CD1c-positive myeloid dendritic cell (primary cell): ENCODE results near the gene USHBP1.

ENCODE experiments used
- DNase-seq: peaks from one replicate; pipeline ENCODE4 v3.0.0-alpha.2; 2016; ENCODE audit errors: extremely low spot score

The USHBP1 gene, protein sequence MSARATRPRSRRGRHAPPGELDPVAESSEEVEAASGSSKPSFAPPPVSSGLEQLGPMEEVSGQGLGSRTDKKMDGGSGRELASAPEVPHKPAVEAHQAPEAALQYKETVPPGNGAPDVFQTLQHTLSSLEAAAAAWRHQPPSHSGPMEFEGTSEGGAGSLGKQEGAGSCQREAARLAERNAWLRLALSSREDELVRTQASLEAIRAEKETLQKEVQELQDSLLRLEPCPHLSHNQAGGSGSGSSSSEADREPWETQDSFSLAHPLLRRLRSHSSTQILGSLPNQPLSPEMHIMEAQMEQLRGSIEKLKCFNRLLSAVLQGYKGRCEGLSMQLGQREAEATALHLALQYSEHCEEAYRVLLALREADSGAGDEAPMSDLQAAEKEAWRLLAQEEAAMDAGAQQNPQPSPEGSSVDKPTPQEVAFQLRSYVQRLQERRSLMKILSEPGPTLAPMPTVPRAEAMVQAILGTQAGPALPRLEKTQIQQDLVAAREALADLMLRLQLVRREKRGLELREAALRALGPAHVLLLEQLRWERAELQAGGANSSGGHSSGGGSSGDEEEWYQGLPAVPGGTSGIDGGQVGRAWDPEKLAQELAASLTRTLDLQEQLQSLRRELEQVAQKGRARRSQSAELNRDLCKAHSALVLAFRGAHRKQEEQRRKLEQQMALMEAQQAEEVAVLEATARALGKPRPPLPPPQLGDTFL

DNA sequence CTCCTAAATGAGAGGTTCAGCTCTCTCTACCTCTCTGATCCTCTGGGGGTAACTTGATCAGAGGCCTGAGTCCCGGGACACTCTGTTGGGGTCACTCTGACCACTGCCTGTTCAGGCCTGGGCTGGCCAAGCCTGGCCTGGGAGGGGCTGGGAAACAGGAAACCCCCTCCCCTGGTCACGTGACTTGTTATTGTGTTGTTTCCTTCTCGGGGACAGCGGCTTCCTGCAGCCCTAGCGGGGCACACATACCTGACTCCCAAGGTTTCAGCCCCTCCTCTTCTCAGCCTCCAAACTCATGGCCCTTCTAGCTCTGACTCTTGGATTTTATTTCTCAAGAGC lies at the start of gene USHBP1:
Gene USHBP1 (minus strand): TSS at position 105 of the 339 bp plus-strand sequence. CDS start 446 bp downstream, outside the sequence.
- no peak for DNase-seq

DNA sequence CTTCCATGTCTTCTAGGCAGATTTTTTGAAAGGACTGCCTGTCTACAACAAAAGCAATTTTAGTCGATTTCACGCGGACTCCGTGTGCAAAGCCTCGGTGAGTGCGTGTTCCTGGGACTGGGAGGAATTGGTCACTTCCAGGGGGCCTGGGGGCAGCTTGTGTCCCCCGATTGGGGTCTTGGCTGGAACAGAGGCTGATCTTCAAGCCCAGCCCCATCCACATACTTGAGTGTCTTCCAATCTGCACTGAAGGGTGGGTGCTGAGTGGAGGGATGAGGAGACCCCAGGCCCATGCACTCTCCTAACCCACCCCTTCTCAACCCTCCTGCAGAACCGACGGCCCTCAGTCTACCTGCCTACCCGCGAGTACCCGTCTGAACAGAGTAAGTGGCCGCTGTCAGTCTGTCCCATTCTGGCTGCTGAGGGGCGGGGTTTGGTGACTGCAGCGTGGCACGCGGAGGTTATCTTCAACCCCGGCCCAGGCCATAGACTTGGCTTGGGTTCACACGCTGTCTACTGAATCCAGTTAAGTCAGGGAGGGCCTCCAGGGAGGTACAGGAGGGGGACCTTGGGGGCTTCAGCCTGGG lies 49.6 kb upstream of the USHBP1 start:
- DNase-seq = no peak

DNA sequence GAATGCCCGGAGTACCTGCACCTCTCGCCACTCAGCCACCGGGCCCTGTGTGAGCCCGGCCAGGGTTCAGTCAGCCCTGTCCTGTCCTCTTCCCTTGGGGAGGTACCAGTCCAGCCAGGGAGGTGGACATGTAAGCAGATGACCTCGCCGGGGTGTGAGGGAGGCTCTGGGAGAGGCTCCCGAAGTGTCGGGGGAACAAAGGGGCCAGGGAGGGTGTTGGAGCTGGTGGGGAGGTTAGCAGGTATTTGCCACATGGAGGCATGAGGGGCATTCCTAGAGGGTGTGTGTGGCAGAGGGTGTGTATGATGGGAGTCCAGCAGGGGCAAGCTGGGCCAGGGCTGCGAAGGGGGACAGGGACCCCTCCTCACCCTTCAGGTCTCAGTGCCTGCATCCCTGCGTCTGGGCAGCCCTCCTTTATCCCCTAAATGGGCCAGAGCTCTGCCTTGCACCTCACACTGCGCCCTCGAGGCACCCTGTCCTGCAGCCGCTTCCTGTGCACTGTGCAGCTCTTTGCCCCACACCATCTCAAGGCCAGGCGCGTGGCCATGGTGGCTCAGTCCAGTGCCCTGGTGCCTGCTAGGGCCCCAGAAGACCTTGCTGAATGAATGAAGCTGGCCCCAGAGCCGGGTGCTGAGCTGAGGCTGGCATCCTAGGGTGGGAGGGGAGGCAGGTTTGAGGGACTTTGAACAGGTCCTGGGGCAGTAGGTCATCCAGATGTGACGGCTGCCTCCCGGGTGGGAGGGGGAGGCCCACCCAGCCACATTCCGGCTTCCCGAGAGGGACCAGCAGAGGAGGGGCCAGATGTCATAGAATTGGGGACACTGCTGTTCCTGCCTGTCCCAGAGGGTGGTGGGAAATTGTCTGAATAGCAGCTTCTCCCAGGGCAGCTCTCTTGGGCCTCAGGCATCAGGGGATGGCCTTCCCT lies 47.9 kb upstream of the USHBP1 start:
- no peak for DNase-seq

DNA sequence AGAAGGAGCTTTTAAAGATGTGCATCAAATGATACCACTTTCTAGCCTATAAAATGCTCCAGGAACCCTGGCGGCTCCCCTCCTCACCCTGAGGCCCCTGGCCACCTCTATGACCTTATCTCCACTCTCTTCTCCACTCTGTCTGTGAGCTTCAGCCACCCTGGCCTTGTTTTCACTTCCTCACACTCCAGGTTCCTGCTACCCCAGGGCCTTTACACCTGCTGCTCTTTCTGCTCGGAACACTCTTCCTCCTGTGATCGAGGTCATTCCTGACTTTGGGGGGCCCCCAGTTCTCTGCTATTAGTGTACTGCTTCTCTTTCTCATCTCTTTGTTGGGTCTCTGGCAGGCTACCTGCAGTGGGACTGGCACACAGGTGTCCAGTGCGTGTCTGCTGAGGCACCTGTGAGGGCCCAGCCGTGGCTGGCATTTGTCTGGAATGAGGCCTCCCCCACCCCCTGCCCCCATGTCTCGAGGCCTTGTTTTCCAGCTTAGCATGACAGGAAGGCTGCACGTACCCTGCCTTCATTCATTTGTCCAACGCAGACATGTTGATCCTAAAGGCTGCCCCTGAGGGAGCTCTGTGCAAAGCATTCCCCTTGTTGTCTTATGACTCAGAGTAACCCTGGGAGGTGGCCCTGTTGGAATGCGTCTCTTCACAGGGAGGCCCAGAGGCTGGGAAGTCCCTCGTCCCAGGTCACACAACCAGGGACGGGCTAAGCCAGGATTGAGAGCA lies 47.1 kb upstream of the USHBP1 start:
- DNase-seq = no peak

DNA sequence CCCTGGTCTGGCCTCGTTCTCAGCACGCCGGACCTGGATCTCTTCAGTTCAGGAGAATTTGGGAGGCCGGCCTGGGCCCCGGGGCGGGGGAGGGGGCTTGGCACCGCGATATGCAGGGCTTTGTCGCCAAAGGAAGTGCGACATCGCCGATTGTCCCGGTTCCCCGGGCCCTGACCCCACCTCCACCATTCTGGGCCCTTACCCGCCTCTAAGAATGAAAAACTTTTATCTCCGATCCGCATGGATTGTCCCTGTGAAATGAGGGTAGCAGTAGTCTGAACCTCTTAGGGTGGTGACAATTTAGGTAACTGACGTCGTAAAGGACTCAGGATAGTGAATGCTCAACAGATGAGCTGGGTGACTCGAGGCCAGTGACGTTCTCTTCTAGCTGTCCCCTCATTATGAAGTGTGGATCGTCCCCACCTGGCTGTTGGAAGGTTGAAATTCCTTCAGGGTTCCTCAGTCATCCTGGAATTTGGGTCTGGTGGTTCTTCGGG lies 45.5 kb upstream of the USHBP1 start:
- DNase-seq = no peak

DNA sequence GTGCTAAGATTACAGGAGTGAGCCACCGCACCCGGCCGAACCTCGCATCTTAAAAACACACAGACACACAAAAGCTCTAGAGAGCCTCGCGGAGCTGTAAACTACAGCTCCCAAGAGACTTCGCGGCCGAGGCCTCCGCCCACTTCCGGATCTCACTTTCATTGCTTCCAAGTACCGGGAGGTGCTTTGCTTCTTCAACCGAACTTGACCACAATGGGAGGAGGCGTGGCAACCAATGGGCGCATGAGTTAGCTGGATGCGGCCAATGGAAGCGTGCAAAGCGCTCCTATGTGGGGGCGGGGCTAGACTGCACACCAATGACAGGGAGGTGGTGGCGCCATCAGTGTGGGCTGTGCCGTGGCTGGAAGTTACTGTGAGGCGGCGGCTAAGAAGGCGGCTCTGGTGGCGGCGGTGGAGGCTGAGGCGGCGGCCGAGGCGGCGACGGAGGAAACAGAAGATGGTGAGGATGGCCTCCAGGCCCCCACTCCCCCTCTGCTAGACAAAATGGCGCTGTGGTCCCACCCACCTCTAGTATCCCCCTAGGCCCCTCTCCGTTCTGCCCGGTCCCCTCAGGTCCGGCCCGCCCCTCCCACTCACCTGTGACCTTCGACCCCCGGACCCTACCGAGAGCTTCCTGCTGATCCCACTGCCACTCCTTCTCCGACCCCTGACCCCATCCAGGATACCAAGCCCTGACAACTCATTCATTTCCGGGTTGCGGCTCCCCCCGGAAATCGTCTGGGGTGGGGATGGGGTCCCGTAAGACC lies 44.8 kb upstream of the USHBP1 start, which contains the start of gene DDA1:
Gene DDA1 (plus strand): TSS at position 366 of the 767 bp plus-strand sequence. CDS start 92 bp downstream, at position 458.
- peak; percentile 100 for DNase-seq

DNA sequence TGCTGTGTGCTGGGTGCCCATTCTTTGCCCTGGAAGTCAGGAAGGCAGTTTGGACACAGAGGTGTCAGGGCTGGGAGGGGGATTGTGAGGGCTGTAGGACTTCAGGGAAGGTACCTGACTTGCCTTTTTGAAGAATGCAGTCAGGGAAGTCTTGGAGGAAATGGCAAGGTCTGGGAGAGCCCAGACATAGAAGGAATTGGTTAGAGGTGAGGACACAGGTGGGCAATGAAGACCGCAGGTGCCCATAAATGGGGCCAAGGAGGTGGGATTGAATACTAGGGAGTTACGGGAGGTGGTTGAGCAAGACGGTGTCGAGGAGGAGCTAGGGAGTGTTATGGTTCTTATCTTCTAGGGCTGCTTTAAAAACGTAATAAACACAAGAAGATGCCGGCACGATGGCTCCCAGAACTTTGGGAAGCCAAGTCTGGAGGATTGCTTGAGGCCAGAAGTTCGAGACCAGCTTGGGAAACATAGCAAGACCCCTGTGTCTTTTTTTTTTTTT lies 43.4 kb upstream of the USHBP1 start:
- no peak for DNase-seq

DNA sequence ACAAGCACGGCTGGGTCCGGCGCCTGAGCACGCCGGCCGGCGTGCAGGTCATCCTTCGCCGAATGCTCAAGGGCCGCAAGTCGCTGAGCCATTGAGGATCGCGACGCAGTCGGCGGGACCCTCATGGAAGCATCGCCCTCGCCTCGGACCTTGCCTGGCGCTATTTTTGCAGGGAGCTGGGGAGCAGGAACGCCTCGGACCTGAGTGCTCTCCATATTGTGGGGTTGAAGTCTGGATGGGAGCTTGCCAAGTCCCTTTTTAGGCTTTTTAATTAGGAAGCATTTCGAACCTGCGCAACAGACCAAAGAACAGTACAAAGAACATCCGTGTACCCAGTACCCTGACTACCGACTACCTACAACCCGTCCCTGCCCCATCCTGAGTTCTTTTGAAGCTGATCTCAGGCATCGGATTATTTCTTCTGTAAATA lies 41.8 kb upstream of the USHBP1 start:
- DNase-seq = no peak

DNA sequence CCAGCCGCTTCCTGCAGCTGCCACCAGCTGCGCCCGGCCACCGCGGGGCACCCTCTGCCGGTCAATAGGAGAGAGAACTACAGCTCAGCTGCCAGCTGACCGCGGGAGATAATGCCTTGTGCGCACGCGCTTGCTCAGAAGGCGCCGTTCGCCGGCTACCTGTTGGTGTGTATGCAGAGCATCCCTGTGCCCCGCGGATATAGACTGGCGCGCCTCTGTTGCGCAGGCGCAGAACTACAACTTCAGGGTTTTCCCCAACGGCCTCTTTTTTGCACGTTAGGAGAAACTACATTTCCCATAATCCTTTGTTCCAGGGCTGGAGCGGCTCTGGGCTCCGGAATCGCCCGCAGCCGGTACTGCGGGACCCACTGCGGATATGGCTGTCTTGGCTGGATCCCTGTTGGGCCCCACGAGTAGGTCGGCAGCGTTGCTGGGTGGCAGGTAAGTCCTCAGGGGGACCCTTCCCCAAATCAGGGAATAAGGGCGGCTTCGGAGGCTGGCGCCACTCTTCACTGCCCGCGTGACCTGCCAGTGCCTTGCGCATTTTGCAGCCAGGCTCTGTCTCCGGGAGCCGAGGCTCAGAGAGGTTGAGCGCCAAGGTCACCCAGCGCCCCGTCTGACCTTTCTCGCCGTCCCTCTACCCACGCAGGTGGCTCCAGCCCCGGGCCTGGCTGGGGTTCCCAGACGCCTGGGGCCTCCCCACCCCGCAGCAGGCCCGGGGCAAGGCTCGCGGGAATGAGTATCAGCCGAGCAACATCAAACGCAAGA lies 41.2 kb upstream of the USHBP1 start, which contains the start of gene MRPL34:
Gene MRPL34 (plus strand): TSS at position 356 of the 768 bp plus-strand sequence. CDS start 21 bp downstream, at position 377.
- DNase-seq = peak; percentile 99

DNA sequence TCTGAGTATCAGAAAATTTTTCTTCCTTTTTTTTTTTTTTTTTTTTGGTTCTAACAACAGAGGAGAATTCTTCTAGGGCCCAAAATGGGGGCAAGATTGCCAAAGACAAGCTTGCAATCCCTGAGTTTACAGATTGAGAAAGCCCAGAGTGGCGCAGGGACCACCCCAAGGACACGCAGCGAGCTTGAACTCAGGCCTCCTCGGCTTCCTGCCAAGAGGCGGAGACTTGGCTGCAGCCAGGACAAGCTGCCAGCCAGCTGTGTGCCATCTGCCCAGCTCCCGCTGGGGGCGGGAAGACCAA lies 40.6 kb upstream of the USHBP1 start:
- no peak for DNase-seq

DNA sequence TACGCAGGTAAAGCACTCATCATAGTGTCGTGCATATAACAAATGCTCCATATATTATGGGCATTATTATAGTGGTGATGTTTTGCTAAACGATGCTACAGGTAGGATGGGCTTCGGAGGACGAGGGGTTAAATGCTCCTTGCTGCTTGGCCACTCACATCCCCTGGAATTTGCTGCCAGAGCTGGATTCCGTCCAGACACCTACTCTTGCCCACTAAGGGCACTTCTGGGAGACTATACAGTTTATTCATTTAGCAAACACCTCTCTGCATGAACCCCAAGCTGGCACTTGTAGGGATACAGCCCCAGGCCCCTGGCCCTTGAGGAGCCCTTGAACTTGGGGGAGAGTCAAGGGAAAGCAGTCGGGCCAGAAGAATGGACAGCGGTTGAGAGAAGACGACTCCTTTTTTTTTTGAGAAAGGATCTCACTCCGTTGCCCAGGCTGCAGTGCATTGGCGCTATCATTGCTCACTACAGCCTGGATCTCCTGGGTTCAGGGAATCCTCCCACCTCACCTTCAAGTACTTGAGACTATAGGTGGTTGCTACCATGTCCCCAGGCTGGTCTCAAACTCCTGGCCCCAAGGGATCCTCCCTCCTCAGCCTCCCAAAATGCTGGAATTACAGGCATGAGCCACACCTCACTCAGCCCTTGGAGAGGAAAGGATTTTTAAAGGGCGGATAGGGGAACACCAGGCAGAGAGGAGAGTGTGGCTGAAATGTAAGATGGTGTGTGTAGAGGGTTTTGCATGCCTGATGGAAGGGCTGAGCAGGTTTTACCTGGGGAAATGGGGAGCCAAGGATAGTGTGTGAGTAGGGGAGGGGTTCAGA lies 40.1 kb upstream of the USHBP1 start:
- no peak for DNase-seq

DNA sequence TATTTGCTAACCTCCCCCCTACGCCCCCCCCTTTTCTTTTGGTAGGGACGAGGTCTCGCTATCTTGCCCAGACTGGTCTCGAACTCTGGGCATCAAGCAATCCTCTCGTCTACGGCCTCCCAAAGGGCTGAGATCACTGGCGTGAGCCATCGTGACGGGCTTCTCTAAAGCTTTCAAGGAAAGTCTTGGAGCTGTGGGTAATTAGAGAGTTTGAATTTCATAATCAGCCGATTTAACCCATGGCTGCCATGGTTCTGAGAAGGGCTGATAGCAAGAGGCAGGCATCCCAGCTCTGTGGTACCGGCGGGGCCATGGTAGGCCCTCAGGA lies 39.4 kb upstream of the USHBP1 start:
- no peak for DNase-seq

DNA sequence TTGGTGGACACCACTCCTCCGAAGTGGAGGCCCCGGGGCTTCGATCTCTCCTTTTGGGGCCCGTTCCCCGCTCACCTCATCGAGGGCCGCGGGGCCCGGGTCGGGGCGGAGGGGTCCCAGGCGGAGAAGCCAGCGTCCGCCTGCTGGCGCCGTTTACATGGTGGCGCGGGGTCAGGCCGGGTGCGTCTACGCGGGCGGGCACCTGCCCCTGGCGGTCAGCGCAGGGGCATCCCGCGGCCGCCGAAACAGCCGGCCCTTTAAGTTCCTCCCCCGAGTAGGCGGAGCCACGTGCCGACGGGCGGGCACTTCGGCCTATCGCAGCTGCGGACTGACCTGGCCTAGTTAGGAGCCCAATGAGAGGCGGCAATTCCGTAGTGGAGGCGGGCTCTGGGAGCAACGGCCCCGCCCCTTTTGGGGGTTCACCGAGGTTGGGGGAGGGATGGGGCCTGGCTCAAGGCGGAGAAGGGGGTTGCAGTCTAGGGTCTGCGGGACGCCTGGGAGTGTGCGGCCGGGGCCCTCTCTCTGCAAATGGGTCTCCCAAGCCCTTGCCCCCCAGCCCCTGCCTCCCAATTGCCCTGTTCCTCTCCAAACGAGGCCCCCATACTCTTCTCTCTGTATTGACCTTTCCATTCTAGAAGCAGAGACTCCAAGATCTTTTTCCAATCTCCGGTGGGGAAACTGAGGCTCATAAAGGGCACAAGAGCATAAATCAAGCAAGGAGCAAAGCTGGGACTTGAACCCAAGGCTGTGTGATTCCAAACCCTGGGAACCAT lies 38.8 kb upstream of the USHBP1 start, which contains the start of gene ABHD8:
Gene ABHD8 (minus strand): TSS at position 259 of the 773 bp plus-strand sequence. CDS start 1,809 bp downstream, outside the sequence.
- DNase-seq = peak; percentile 97

DNA sequence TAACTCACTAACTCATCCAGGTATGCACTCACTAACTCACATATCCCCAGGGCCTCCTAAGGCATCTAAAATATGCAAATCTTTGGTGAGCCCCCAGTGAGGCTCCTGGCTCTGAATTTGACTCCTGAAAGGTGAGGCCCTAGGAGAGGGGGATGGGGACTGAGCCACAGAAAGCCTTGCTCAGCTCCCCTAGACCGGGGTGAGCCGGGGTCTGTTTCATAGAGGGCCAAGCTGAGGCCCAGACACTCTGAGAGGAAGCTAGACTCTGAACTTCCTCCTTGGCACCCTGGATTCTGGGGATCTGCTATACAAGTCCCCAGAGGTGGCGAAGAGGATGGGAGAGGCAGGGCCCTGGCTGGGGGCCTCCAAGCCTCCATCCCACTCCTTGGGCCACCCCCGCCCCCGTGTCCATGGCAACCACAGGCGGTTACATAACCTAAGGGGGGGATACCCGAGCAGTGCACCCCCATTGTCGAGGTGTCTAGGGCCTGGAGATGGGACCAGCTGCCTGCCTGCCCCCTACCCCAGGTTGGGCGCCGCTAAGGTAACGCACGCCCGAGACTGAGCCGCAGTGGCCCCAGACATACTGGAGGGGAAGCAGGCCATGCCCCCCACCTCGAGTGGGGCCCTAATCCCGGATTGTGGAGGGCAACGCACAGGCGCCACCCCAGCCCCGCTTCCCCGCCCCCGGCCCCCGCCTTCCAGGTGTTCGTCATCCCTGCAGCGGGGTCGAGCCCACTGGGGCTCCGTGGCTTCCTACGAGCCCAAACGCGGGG lies 38.0 kb upstream of the USHBP1 start:
- peak; percentile 67 for DNase-seq

DNA sequence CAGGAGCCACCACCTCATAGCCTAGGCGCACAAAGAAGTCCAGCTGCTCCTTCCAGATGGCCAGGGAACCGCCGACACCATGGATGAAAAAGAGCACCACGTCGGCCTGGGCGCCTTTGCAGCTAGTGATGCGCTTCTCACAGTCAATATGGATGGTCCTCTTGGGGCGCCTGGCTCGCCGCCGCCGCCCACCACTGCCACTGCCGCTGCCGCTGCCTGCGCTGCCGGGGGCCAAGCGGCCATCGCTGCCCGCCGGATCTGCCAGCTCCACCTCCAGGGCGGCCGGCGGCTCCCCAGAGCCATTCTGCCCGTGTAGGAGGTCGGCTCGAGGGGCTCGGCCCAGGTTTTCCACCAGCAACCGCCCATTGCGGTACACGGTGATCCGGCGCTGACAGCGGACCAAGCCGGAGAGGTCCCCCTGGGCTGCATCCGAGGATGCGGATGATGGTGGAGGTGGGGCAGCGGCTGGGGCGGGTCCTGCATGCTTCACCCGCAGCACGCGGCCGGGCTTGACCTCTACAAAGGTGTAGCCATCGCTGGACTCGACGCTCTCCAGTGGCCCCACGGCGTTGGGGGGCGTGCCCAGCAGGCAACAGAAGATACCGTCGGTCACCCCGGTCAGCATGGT lies 36.6 kb upstream of the USHBP1 start:
- DNase-seq = no peak

DNA sequence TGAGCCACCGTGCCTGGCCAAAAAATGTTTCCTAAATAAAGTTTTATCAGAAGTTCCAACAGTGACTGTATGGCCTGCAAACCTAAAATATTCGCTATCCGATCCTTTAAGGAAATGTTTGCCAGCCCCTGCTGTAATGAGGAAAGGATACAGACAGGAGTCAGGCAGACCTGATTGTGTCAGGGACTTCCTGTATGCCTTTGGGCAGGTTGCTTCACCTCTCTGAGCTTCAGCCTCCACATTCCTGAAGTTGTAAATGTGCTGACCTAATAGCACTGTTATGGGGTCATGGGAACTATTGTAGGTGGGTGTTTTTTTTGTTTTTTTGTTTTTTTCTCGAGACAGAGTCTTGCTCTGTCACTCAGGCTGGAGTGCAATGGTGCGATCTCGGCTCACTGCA lies 32.4 kb upstream of the USHBP1 start:
- no peak for DNase-seq
